ENCODE data around the gene BFSP1.

DNA sequence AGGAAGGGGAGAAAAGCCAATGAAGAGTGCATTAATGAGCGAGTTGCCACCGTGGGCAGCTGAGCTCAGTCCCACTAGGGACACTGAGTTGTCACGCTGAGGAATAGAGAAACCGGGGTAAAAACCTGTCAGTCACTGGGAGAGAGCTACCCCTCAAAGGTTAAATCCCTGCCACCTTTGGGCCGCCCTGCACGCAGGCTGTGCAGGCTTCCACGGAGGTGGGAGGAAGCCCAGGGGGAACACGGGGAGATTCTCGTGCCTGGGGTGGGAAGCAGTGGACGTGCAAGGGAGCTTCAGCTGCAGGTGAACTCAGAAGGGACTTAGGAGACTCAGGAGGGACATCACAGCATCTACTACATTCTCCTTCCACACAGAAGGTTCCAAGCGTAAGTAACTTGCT is 50.5 kb downstream of the BFSP1 start:
- TF ChIP-seq POLR2AphosphoS5 (IDR thresholded peaks at IDR 0.05; ENCODE audit: borderline replicate concordance, low read depth, low read length) (no peak), EZH2 (IDR thresholded peaks at IDR 0.05) (no peak)
